GM23338 (cell line): ENCODE results near the gene C17orf78. TPM values are rescaled to one million over a fixed set of nuclear protein-coding genes. Genes with fewer than 3 reads are reported as not detected.

Experiments used
- ATAC-seq: fragments of 200-7000 bp; cut with Tn5 transposase; 3 replicates; pipeline ENCODE4 v1.9.1; 2020
- DNase-seq: peaks from one replicate; pipeline ENCODE4 v3.0.0-alpha.2; 2015; ENCODE audit warnings: low spot score
- H2AFZ ChIP-seq: fragments of 200-600 bp; sonication (generic); 2 replicates; pipeline ENCODE4 v1.8.0; 2016; ENCODE audit warnings: antibody characterized with exemption, mild to moderate bottlenecking, moderate library complexity
- H3F3A ChIP-seq: fragments of 200-600 bp; sonication (generic); replicated peaks from 2 replicates; pipeline ENCODE4 v1.8.0; 2017; ENCODE audit warnings: antibody characterized with exemption, mixed run types, low read depth
- H3K27ac ChIP-seq: fragments of 200-600 bp; sonication (generic); 2 replicates; pipeline ENCODE4 v1.6.1; 2016; ENCODE audit warnings: low read depth
- H3K27me3 ChIP-seq: fragments of 200-600 bp; sonication (generic); 2 replicates; pipeline ENCODE4 v1.8.0; 2016; ENCODE audit warnings: mild to moderate bottlenecking, mixed run types, moderate library complexity; ENCODE audit not compliant: insufficient read depth
- H3K36me3 ChIP-seq: fragments of 200-600 bp; sonication (generic); 2 replicates; pipeline ENCODE4 v1.8.0; 2016; ENCODE audit warnings: mild to moderate bottlenecking; ENCODE audit not compliant: insufficient read depth
- H3K4me1 ChIP-seq: fragments of 200-600 bp; sonication (generic); 2 replicates; pipeline ENCODE4 v1.8.0; 2016; ENCODE audit warnings: mild to moderate bottlenecking, moderate library complexity; ENCODE audit not compliant: insufficient read depth
- H3K4me2 ChIP-seq: fragments of 200-600 bp; sonication (generic); 2 replicates; pipeline ENCODE4 v1.7.1; 2017; ENCODE audit warnings: mixed run types
- H3K4me3 ChIP-seq: fragments of 200-600 bp; sonication (generic); 2 replicates; pipeline ENCODE4 v1.6.1; 2016; ENCODE audit warnings: mixed run types
- H3K79me2 ChIP-seq: fragments of 200-600 bp; sonication (generic); replicated peaks from 2 replicates; pipeline ENCODE4 v1.8.0; 2017; ENCODE audit warnings: mild to moderate bottlenecking; ENCODE audit not compliant: insufficient read depth
- H3K9me2 ChIP-seq: fragments of 200-600 bp; sonication (generic); 2 replicates; pipeline ENCODE4 v1.8.0; 2017; ENCODE audit not compliant: insufficient read depth
- H4K20me1 ChIP-seq: fragments of 200-600 bp; sonication (generic); replicated peaks from 2 replicates; pipeline ENCODE4 v1.8.0; 2017; ENCODE audit warnings: mild to moderate bottlenecking; ENCODE audit not compliant: insufficient read depth
- H3K27ac Mint-ChIP-seq: 2 replicates; pipeline ENCODE4 v1.8.0; 2020; ENCODE audit warnings: inconsistent platforms, mild to moderate bottlenecking, moderate library complexity, mixed read lengths
- H3K27me3 Mint-ChIP-seq: 3 replicates; pipeline ENCODE4 v1.8.0; 2022; ENCODE audit warnings: low read depth, mild to moderate bottlenecking, moderate library complexity, mixed read lengths, inconsistent platforms; ENCODE audit not compliant: insufficient read depth, poor library complexity
- H3K36me3 Mint-ChIP-seq: 3 replicates; pipeline ENCODE4 v1.8.0; 2021; ENCODE audit warnings: low read depth, mild to moderate bottlenecking, inconsistent platforms, moderate library complexity, mixed read lengths
- H3K4me1 Mint-ChIP-seq: 3 replicates; pipeline ENCODE4 v1.8.0; 2020; ENCODE audit warnings: mild to moderate bottlenecking, inconsistent platforms, mixed read lengths
- H3K4me3 Mint-ChIP-seq: 3 replicates; pipeline ENCODE4 v1.8.0; 2021; ENCODE audit warnings: moderate library complexity, mild to moderate bottlenecking, inconsistent platforms, mixed read lengths
- H3K9me3 Mint-ChIP-seq: 3 replicates; pipeline ENCODE4 v1.8.0; 2020; ENCODE audit warnings: moderate library complexity, mild to moderate bottlenecking, inconsistent platforms, mixed read lengths
- ETS1 ChIP-seq: IDR thresholded peaks from 2 replicates; pipeline ENCODE4 v1.6.1; 2016; ENCODE audit warnings: antibody characterized with exemption
- EZH2 ChIP-seq: fragments of 200-600 bp; sonication (generic); IDR thresholded peaks from one replicate; pipeline ENCODE4 v1.8.0; 2017; ENCODE audit warnings: antibody characterized with exemption, mild to moderate bottlenecking, low read depth; ENCODE audit not compliant: unreplicated experiment
- EZH2phosphoT487 ChIP-seq: fragments of 200-600 bp; sonication (generic); IDR thresholded peaks from one replicate; pipeline ENCODE4 v1.8.1; 2018; ENCODE audit warnings: antibody characterized with exemption; ENCODE audit not compliant: unreplicated experiment
- NANOG ChIP-seq: IDR thresholded peaks from 2 replicates; pipeline ENCODE4 v1.6.1; 2016; ENCODE audit warnings: antibody characterized with exemption, borderline replicate concordance
- POLR2AphosphoS5 ChIP-seq: IDR thresholded peaks from 2 replicates; pipeline ENCODE4 v1.6.1; 2016; ENCODE audit warnings: antibody characterized with exemption, low read depth
- ZNF331 ChIP-seq: fragments of 250-450 bp; sonication (Bioruptor Pico); IDR thresholded peaks from 2 replicates; pipeline ENCODE4 v1.5.0; 2020; ENCODE audit warnings: low read depth, mild to moderate bottlenecking, moderate library complexity
- polyA plus RNA-seq: library from polyadenylated mRNA; unstranded; fragments of >200 nt; fragmentation: Nextera tagmentation; extraction: Ambion mirVana; gene quantifications from 2 replicates; pipeline ENCODE4 v1.2.1, GENCODE V29; 2016
- total RNA-seq: library from RNA; depleted of rRNA; stranded (reverse); fragments of >200 nt; shearing (Covaris generic); gene quantifications from 2 replicates; pipeline ENCODE4 v1.2.3, GENCODE V29; 2014
- TF ChIP-seq, protein P1 (sequence below), 2 experiments: fragments of 200-600 bp in 1 of 2; sonication (generic) in 1 of 2; conservative IDR thresholded peaks; 2 replicates each; pipeline versions ENCODE4 v1.5.1 to v1.6.1; 2016 to 2017; ENCODE audit warnings: antibody characterized with exemption in 2 of 2, low read depth in 2 of 2, mild to moderate bottlenecking in 2 of 2, moderate library complexity in 1 of 2
- TF ChIP-seq, protein P2 (sequence below): IDR thresholded peaks from one replicate; pipeline ENCODE4 v1.6.1; 2018; ENCODE audit warnings: antibody characterized with exemption; ENCODE audit not compliant: unreplicated experiment

Gene C17orf78
- total and polyA plus RNA-seq, 2 experiments from 2014 or later: 0.19 TPM; not detected in 1

GRCh38 chr17:37358830-37359681 is 16.7 kb upstream of the C17orf78 start (continued):
- TF ChIP-seq ZNF331 (CRISPR knock-in tag): no peak
- TF ChIP-seq, protein P1, sequence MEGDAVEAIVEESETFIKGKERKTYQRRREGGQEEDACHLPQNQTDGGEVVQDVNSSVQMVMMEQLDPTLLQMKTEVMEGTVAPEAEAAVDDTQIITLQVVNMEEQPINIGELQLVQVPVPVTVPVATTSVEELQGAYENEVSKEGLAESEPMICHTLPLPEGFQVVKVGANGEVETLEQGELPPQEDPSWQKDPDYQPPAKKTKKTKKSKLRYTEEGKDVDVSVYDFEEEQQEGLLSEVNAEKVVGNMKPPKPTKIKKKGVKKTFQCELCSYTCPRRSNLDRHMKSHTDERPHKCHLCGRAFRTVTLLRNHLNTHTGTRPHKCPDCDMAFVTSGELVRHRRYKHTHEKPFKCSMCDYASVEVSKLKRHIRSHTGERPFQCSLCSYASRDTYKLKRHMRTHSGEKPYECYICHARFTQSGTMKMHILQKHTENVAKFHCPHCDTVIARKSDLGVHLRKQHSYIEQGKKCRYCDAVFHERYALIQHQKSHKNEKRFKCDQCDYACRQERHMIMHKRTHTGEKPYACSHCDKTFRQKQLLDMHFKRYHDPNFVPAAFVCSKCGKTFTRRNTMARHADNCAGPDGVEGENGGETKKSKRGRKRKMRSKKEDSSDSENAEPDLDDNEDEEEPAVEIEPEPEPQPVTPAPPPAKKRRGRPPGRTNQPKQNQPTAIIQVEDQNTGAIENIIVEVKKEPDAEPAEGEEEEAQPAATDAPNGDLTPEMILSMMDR (conservative IDR thresholded peaks at IDR 0.05; ENCODE audit: low read depth in 2 of 2): no peak
- TF ChIP-seq, protein P2, sequence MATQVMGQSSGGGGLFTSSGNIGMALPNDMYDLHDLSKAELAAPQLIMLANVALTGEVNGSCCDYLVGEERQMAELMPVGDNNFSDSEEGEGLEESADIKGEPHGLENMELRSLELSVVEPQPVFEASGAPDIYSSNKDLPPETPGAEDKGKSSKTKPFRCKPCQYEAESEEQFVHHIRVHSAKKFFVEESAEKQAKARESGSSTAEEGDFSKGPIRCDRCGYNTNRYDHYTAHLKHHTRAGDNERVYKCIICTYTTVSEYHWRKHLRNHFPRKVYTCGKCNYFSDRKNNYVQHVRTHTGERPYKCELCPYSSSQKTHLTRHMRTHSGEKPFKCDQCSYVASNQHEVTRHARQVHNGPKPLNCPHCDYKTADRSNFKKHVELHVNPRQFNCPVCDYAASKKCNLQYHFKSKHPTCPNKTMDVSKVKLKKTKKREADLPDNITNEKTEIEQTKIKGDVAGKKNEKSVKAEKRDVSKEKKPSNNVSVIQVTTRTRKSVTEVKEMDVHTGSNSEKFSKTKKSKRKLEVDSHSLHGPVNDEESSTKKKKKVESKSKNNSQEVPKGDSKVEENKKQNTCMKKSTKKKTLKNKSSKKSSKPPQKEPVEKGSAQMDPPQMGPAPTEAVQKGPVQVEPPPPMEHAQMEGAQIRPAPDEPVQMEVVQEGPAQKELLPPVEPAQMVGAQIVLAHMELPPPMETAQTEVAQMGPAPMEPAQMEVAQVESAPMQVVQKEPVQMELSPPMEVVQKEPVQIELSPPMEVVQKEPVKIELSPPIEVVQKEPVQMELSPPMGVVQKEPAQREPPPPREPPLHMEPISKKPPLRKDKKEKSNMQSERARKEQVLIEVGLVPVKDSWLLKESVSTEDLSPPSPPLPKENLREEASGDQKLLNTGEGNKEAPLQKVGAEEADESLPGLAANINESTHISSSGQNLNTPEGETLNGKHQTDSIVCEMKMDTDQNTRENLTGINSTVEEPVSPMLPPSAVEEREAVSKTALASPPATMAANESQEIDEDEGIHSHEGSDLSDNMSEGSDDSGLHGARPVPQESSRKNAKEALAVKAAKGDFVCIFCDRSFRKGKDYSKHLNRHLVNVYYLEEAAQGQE: no peak
- TF ChIP-seq NANOG: no peak

DNA sequence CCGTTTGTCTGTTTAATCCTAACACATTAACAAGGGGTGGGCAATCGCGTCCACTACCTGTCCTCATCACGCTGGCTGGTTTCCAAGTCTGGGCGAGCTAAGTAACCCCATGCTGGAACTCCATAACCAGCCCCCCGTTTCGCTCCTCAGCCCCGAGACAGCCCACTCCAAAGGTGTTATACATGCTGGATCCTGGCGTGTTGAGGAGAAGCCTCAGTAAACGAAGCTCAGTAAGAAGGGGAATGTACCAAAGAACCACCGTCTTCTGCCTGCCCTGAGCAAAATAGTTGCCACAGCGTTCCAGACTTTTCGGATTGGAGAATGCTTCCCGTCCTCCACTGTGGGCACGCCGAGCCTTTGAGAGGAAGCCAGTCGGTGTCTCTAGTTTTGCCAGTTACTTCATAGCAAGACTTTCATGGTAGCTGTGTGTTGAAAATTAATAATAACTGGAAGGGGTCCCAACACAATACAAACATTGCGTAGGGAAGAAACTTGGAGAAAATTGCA is 16.1 kb upstream of the C17orf78 start:
- Histone ChIP-seq H3K4me2 (peak overlapping the region; percentile 75), H3K79me2 (peaks cover 37% of the 10 kb centered on the region), H3F3A (0 out of 2 replicates have a peak, but pooled peaks cover 7% of the 10 kb centered on the region), H3K9me2 (no peaks in the 10 kb centered on the region), H4K20me1 (peaks cover 27% of the 10 kb centered on the region), H3K4me1 (peaks cover 31% of the 10 kb centered on the region), H3K27me3 (no peaks in the 10 kb centered on the region), H3K36me3 (no peaks in the 10 kb centered on the region), H3K4me3 (peak overlapping the region; percentile 52), H2AFZ (peak overlapping the region; percentile 95), H3K27ac (peak overlapping the region; percentile 95)
- H3K27me3 Mint-ChIP-seq: peaks cover 4% of the 10 kb centered on the region
- peaks cover 7% of the 10 kb centered on the region; the same call in 1 of the 3 replicates for H3K36me3 Mint-ChIP-seq
- peak overlapping the region; percentile 63 for H3K4me3 Mint-ChIP-seq
- no peak; the same call in 2 of the 3 replicates for ATAC-seq
- no peak for DNase-seq
- H3K27ac Mint-ChIP-seq: peak overlapping the region; percentile 80
- TF ChIP-seq EZH2 (no peak), POLR2AphosphoS5 (no peak), ETS1 (no peak), ZNF331 (CRISPR knock-in tag) (no peak), EZH2phosphoT487 (no peak)
- TF ChIP-seq, protein P2: no peak
- peaks cover 28% of the 10 kb centered on the region for H3K4me1 Mint-ChIP-seq
- no peaks in the 10 kb centered on the region for H3K9me3 Mint-ChIP-seq
